ENCODE results near the gene SGCD. TPM values are rescaled to one million over a fixed set of nuclear protein-coding genes. Genes with fewer than 3 reads are reported as not detected.
"Not testable (repeated sequence)": the region's sequence is repeated elsewhere in the genome, so short reads cannot be mapped to it uniquely, and the experiment has no call there.

Gene SGCD
- polyA plus RNA-seq, 3 donors: 5.1 to 5.7 (median 5.6) TPM

- DNase-seq (ENCODE audit: low read depth in 3 of 3, low spot score in 2 of 3): no peak
These were observed 290.5 kb downstream of the SGCD start for GRCh38 chr5:156617426-156617825.

- DNase-seq (ENCODE audit: low read depth in 3 of 3, low spot score in 2 of 3): no peak
These were observed 291.6 kb downstream of the SGCD start for GRCh38 chr5:156618601-156619000.

GRCh38 chr5:156621719-156622118 is 294.8 kb downstream of the SGCD start:
- no peak for DNase-seq (ENCODE audit: low read depth in 3 of 3, low spot score in 2 of 3)

- no peak for DNase-seq (ENCODE audit: low read depth in 3 of 3, low spot score in 2 of 3)
These were observed 296.5 kb downstream of the SGCD start for GRCh38 chr5:156623381-156624040.

GRCh38 chr5:156624686-156625085 is 297.7 kb downstream of the SGCD start:
- no peak for DNase-seq (ENCODE audit: low read depth in 3 of 3, low spot score in 2 of 3)

GRCh38 chr5:156628421-156628820 is 301.5 kb downstream of the SGCD start:
- DNase-seq (ENCODE audit: low read depth in 3 of 3, low spot score in 2 of 3): no peak

- DNase-seq (ENCODE audit: low read depth in 3 of 3, low spot score in 2 of 3): no peak
These were observed 304.0 kb downstream of the SGCD start for GRCh38 chr5:156631005-156631404.

- DNase-seq (ENCODE audit: low read depth in 3 of 3, low spot score in 2 of 3): no peak
These were observed 307.3 kb downstream of the SGCD start for GRCh38 chr5:156634301-156634700.

- DNase-seq (ENCODE audit: low read depth in 3 of 3, low spot score in 2 of 3): peak; percentile 24 to 31 (median 25)
These were observed 313.8 kb downstream of the SGCD start for GRCh38 chr5:156640691-156641241.

GRCh38 chr5:156641686-156642085 is 314.7 kb downstream of the SGCD start:
- DNase-seq (ENCODE audit: low read depth in 3 of 3, low spot score in 2 of 3): no peak

GRCh38 chr5:156647034-156647451 is 320.1 kb downstream of the SGCD start:
- no peak for DNase-seq (ENCODE audit: low read depth in 3 of 3, low spot score in 2 of 3)

GRCh38 chr5:156654444-156654843 is 327.5 kb downstream of the SGCD start:
- DNase-seq (ENCODE audit: low read depth in 3 of 3, low spot score in 2 of 3): no peak

GRCh38 chr5:156655732-156656131 is 328.8 kb downstream of the SGCD start:
- no peak for DNase-seq (ENCODE audit: low read depth in 3 of 3, low spot score in 2 of 3)

- DNase-seq (ENCODE audit: low read depth in 3 of 3, low spot score in 2 of 3): not testable (repeated sequence)
These were observed 337.9 kb downstream of the SGCD start for GRCh38 chr5:156664832-156665231.

- DNase-seq (ENCODE audit: low read depth in 3 of 3, low spot score in 2 of 3): not testable (repeated sequence)
These were observed 339.7 kb downstream of the SGCD start for GRCh38 chr5:156666686-156667085.

- no peak for DNase-seq (ENCODE audit: low read depth in 3 of 3, low spot score in 2 of 3)
These were observed 340.7 kb downstream of the SGCD start for GRCh38 chr5:156667616-156668015.

- DNase-seq (ENCODE audit: low read depth in 3 of 3, low spot score in 2 of 3): no peak
These were observed 342.5 kb downstream of the SGCD start for GRCh38 chr5:156669416-156669815.

GRCh38 chr5:156670615-156671014 is 343.7 kb downstream of the SGCD start:
- DNase-seq (ENCODE audit: low read depth in 3 of 3, low spot score in 2 of 3): no peak

- DNase-seq (ENCODE audit: low read depth in 3 of 3, low spot score in 2 of 3): no peak
These were observed 348.4 kb downstream of the SGCD start for GRCh38 chr5:156675395-156675794.

GRCh38 chr5:156677963-156678362 is 351.0 kb downstream of the SGCD start:
- DNase-seq (ENCODE audit: low read depth in 3 of 3, low spot score in 2 of 3): no peak

- DNase-seq (ENCODE audit: low read depth in 3 of 3, low spot score in 2 of 3): no peak
These were observed 351.5 kb downstream of the SGCD start for GRCh38 chr5:156678484-156678883.

GRCh38 chr5:156680831-156681230 is 353.9 kb downstream of the SGCD start:
- DNase-seq (ENCODE audit: low read depth in 3 of 3, low spot score in 2 of 3): no peak

- DNase-seq (ENCODE audit: low read depth in 3 of 3, low spot score in 2 of 3): no peak
These were observed 354.3 kb downstream of the SGCD start for GRCh38 chr5:156681265-156681664.
